ENCODE data around the gene FGD6. TPM values are rescaled to one million over a fixed set of nuclear protein-coding genes. Genes with fewer than 3 reads are reported as not detected.

Gene FGD6
- polyA plus RNA-seq, 1 donor (not counting 4 experiments of a cell fraction or from before 2014, with no cell fraction given) = 54.2 TPM

DNA sequence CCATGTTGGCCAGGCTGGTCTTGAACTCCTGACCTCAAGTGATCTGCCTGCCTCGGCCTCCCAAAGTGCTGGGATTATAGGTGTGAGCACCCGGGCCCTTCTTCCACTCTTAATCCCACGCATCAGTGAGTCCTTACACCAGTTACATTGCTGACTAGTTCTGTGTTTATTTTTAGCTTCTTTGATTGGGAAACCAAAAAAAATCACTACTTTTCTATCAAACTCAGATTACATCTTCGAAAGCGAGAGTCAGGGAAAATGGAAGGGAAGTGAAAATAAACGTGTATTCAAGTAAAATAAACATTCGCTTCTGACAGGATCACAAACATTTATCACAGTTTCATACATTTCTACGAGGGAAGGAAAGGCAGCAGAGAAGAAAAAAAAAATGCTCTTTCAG is 32.2 kb downstream of the FGD6 start:
- H4K20me1 ChIP-seq (ENCODE audit: control insufficient read depth, extremely low read depth, insufficient read depth, low read length) = no peaks in the 10 kb centered on the region
- no peaks in the 10 kb centered on the region for H3K27me3 ChIP-seq (ENCODE audit: control insufficient read depth, extremely low read depth, insufficient read depth, low read length)
- H3K36me3 ChIP-seq (ENCODE audit: control insufficient read depth in 2 of 2, extremely low read depth in 1 of 2, insufficient read depth in 2 of 2, low read length in 2 of 2) = peaks cover 9 to 16% of the 10 kb centered on the region in 2 experiments
- H2AFZ ChIP-seq (ENCODE audit: control insufficient read depth, low read length) = no peak overlapping the region
- H3K4me2 ChIP-seq (ENCODE audit: control insufficient read depth, extremely low read depth, insufficient read depth, low read depth, low read length) = no peak overlapping the region
- no peak overlapping the region for H3K27ac ChIP-seq (ENCODE audit: control insufficient read depth, insufficient read depth, low read length)
- H3K4me3 ChIP-seq (ENCODE audit: control insufficient read depth in 2 of 3, extremely low read depth in 1 of 3, insufficient read depth in 2 of 3, low read depth in 1 of 3, low read length in 3 of 3) = no peak overlapping the region
- H3K9ac ChIP-seq (ENCODE audit: control insufficient read depth, extremely low read depth, insufficient read depth, low read length) = no peak overlapping the region
- peaks cover 4% of the 10 kb centered on the region for H3K9me1 ChIP-seq (ENCODE audit: control insufficient read depth, extremely low read depth, insufficient read depth, low read length)
- no peak for DNase-seq (ENCODE audit: low read depth, low spot score)
- FAIRE-seq = no peak
- TF ChIP-seq, protein P1, sequence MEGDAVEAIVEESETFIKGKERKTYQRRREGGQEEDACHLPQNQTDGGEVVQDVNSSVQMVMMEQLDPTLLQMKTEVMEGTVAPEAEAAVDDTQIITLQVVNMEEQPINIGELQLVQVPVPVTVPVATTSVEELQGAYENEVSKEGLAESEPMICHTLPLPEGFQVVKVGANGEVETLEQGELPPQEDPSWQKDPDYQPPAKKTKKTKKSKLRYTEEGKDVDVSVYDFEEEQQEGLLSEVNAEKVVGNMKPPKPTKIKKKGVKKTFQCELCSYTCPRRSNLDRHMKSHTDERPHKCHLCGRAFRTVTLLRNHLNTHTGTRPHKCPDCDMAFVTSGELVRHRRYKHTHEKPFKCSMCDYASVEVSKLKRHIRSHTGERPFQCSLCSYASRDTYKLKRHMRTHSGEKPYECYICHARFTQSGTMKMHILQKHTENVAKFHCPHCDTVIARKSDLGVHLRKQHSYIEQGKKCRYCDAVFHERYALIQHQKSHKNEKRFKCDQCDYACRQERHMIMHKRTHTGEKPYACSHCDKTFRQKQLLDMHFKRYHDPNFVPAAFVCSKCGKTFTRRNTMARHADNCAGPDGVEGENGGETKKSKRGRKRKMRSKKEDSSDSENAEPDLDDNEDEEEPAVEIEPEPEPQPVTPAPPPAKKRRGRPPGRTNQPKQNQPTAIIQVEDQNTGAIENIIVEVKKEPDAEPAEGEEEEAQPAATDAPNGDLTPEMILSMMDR (optimal IDR thresholded peaks at IDR 0.05 in 1 of 3, IDR thresholded peaks at IDR 0.05 in 1 of 3, conservative IDR thresholded peaks at IDR 0.05 in 1 of 3; ENCODE audit: extremely low read depth in 1 of 3, insufficient read depth in 2 of 3, low read length in 3 of 3) = no peak
- no peak for TF ChIP-seq EZH2 (IDR thresholded peaks at IDR 0.05; ENCODE audit: low read length)
- peaks cover 12% of the 10 kb centered on the region for H3K4me1 ChIP-seq (ENCODE audit: control insufficient read depth, extremely low read depth, insufficient read depth, low read length)
- no peaks in the 10 kb centered on the region for H3K9me3 ChIP-seq (ENCODE audit: control insufficient read depth, low read depth, low read length)
- H3K79me2 ChIP-seq (ENCODE audit: control insufficient read depth, insufficient read depth, low read length) = peaks cover 73% of the 10 kb centered on the region
- dilution Hi-C loops (cut with MboI; ENCODE audit: extremely low pct_ligation_motif_present, low sequenced_read_pairs) = no loop called here

DNA sequence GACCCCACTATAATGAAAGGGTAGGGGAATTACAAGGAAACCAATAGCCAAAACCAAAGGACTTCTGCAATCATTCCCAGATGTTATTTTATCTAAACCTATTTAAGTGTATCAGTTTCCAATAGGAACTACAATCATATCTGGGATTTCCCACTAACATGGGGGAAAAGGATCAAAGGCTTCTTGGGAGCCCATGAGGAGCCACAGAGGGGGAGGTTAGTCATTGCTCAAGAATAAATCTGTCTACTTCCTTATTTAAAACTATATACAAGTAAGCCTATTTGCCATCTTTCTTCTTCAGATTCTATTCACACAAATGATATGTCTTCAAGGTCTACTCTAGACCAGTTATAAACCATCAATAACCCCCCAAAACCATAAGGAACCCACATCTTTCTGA is 33.1 kb downstream of the FGD6 start:
- no peak overlapping the region for H3K4me3 ChIP-seq (ENCODE audit: control insufficient read depth in 2 of 3, extremely low read depth in 1 of 3, insufficient read depth in 2 of 3, low read depth in 1 of 3, low read length in 3 of 3)
- peaks cover 71% of the 10 kb centered on the region for H3K79me2 ChIP-seq (ENCODE audit: control insufficient read depth, insufficient read depth, low read length)
- FAIRE-seq = no peak
- H3K9me1 ChIP-seq (ENCODE audit: control insufficient read depth, extremely low read depth, insufficient read depth, low read length) = peaks cover 4% of the 10 kb centered on the region
- dilution Hi-C loops (cut with MboI; ENCODE audit: extremely low pct_ligation_motif_present, low sequenced_read_pairs) = no loop called here
- no peaks in the 10 kb centered on the region for H3K9me3 ChIP-seq (ENCODE audit: control insufficient read depth, low read depth, low read length)
- no peak for DNase-seq (ENCODE audit: low read depth, low spot score)
- H3K27ac ChIP-seq (ENCODE audit: control insufficient read depth, insufficient read depth, low read length) = no peak overlapping the region
- peaks cover 7 to 20% of the 10 kb centered on the region in 2 experiments for H3K36me3 ChIP-seq (ENCODE audit: control insufficient read depth in 2 of 2, extremely low read depth in 1 of 2, insufficient read depth in 2 of 2, low read length in 2 of 2)
- no peaks in the 10 kb centered on the region for H4K20me1 ChIP-seq (ENCODE audit: control insufficient read depth, extremely low read depth, insufficient read depth, low read length)
- no peaks in the 10 kb centered on the region for H3K27me3 ChIP-seq (ENCODE audit: control insufficient read depth, extremely low read depth, insufficient read depth, low read length)
- H3K4me1 ChIP-seq (ENCODE audit: control insufficient read depth, extremely low read depth, insufficient read depth, low read length) = peaks cover 12% of the 10 kb centered on the region
- no peak overlapping the region for H3K9ac ChIP-seq (ENCODE audit: control insufficient read depth, extremely low read depth, insufficient read depth, low read length)
- no peak overlapping the region for H2AFZ ChIP-seq (ENCODE audit: control insufficient read depth, low read length)
- TF ChIP-seq, protein P1 (optimal IDR thresholded peaks at IDR 0.05 in 1 of 3, IDR thresholded peaks at IDR 0.05 in 1 of 3, conservative IDR thresholded peaks at IDR 0.05 in 1 of 3; ENCODE audit: extremely low read depth in 1 of 3, insufficient read depth in 2 of 3, low read length in 3 of 3) = no peak
- no peak for TF ChIP-seq EZH2 (IDR thresholded peaks at IDR 0.05; ENCODE audit: low read length)
- H3K4me2 ChIP-seq (ENCODE audit: control insufficient read depth, extremely low read depth, insufficient read depth, low read depth, low read length) = no peak overlapping the region

Data from keratinocyte (primary cell).